Spleen (tissue), 7 donors: ENCODE measurements around the gene NME4.

Experiments used
- POLR2A ChIP-seq, 3 donors: fragments of 450-650 bp; IDR thresholded peaks; one replicate each; pipeline ENCODE4 v1.5.1; 2017; ENCODE audit warnings: antibody characterized with exemption in 3 of 3, mild to moderate bottlenecking in 1 of 3
- POLR2AphosphoS5 ChIP-seq, 3 donors: sonication (generic); formaldehyde crosslinking; IDR thresholded peaks; one replicate each; pipeline ENCODE4 v1.5.1; 2017; ENCODE audit warnings: antibody characterized with exemption in 3 of 3
- TF ChIP-seq, protein P1 (sequence below), 11 experiments: fragments of 200-600 bp in 7 of 11; fragments of 450-650 bp in 4 of 11; sonication (generic) in 4 of 11; IDR thresholded peaks in 8 of 11; conservative IDR thresholded peaks in 3 of 11; 1 replicate in 7 of 11; 2 replicates in 4 of 11; pipeline versions ENCODE4 v1.4.0 to v1.8.0; 2016 to 2021; ENCODE audit warnings: antibody characterized with exemption in 11 of 11, inconsistent platforms in 4 of 11, mild to moderate bottlenecking in 1 of 11
- donor health status: DM: no; HTN: no; CAD: no; lungs with moderate emphysema.
- donor health status: DM: no; HTN: no; CAD: no.
- donor health status: DM: no; HTN: no; CAD: no.

GRCh38 chr16:404971-405486, 8.0 kb downstream of the NME4 start:
- TF ChIP-seq, protein P1, sequence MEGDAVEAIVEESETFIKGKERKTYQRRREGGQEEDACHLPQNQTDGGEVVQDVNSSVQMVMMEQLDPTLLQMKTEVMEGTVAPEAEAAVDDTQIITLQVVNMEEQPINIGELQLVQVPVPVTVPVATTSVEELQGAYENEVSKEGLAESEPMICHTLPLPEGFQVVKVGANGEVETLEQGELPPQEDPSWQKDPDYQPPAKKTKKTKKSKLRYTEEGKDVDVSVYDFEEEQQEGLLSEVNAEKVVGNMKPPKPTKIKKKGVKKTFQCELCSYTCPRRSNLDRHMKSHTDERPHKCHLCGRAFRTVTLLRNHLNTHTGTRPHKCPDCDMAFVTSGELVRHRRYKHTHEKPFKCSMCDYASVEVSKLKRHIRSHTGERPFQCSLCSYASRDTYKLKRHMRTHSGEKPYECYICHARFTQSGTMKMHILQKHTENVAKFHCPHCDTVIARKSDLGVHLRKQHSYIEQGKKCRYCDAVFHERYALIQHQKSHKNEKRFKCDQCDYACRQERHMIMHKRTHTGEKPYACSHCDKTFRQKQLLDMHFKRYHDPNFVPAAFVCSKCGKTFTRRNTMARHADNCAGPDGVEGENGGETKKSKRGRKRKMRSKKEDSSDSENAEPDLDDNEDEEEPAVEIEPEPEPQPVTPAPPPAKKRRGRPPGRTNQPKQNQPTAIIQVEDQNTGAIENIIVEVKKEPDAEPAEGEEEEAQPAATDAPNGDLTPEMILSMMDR (IDR thresholded peaks at IDR 0.05 in 8 of 11, conservative IDR thresholded peaks at IDR 0.05 in 3 of 11): no peak
- TF ChIP-seq POLR2AphosphoS5 (IDR thresholded peaks at IDR 0.05) (no peak), POLR2A (IDR thresholded peaks at IDR 0.05) (no peak)
